SU-DHL-6 (cell line): ENCODE results near the gene RASGRP2.

ENCODE experiments used
- H2AFZ ChIP-seq: fragments of 200-600 bp; sonication (generic); 2 replicates; pipeline ENCODE4 v1.6.1; 2014; ENCODE audit warnings: low read depth, mild to moderate bottlenecking, moderate library complexity, mixed read lengths, antibody characterized with exemption, low read length; ENCODE audit not compliant: severe bottlenecking
- H3F3A ChIP-seq: fragments of 200-600 bp; shearing (Covaris generic); 2 replicates; pipeline ENCODE4 v1.6.0; 2016; ENCODE audit warnings: antibody characterized with exemption, mild to moderate bottlenecking; ENCODE audit not compliant: insufficient read depth
- H3K27ac ChIP-seq: fragments of 200-600 bp; sonication (generic); 2 replicates; pipeline ENCODE4 v1.5.1; 2016; ENCODE audit warnings: low read depth, mild to moderate bottlenecking, low read length, moderate library complexity, mixed read lengths
- H3K27me3 ChIP-seq: fragments of 200-600 bp; sonication (generic), shearing (Covaris generic); 2 replicates; pipeline ENCODE4 v1.6.0; 2014; ENCODE audit warnings: mild to moderate bottlenecking, low read length
- H3K36me3 ChIP-seq: fragments of 200-600 bp; sonication (generic); 2 replicates; pipeline ENCODE4 v1.6.1; 2014; ENCODE audit warnings: mild to moderate bottlenecking, low read length, mixed read lengths
- H3K4me2 ChIP-seq: fragments of 300-600, 200-600 bp; shearing (Covaris generic), sonication (generic); 2 replicates; pipeline ENCODE4 v1.6.0; 2014; ENCODE audit warnings: low read length, low read depth, mild to moderate bottlenecking; ENCODE audit not compliant: poor library complexity, severe bottlenecking
- H3K4me3 ChIP-seq: fragments of 200-600 bp; sonication (generic); 2 replicates; pipeline ENCODE4 v1.5.1; 2014; ENCODE audit warnings: antibody characterized with exemption, low read length, mild to moderate bottlenecking, mixed read lengths; ENCODE audit not compliant: insufficient read depth, poor library complexity, severe bottlenecking
- H3K79me2 ChIP-seq: fragments of 200-600 bp; sonication (generic); 2 replicates; pipeline ENCODE4 v1.6.1; 2014; ENCODE audit warnings: mild to moderate bottlenecking, low read length, moderate library complexity; ENCODE audit not compliant: insufficient read depth
- H3K9ac ChIP-seq: fragments of 200-600 bp; sonication (generic); 2 replicates; pipeline ENCODE4 v1.7.0; 2014; ENCODE audit warnings: mild to moderate bottlenecking, low read length
- H3K9me2 ChIP-seq: fragments of 200-600 bp; sonication (generic); replicated peaks from 2 replicates; pipeline ENCODE4 v1.6.1; 2014; ENCODE audit warnings: low read length; ENCODE audit not compliant: insufficient read depth
- H3K9me3 ChIP-seq: fragments of 200-600 bp; sonication (generic); 2 replicates; pipeline ENCODE4 v1.6.1; 2014; ENCODE audit warnings: low read length, mixed read lengths; ENCODE audit not compliant: insufficient read depth
- H4K20me1 ChIP-seq: fragments of 200-600 bp; sonication (generic); 2 replicates; pipeline ENCODE4 v1.6.1; 2014; ENCODE audit warnings: low read depth, mild to moderate bottlenecking, antibody characterized with exemption, low read length, moderate library complexity, mixed read lengths
- CTCF ChIP-seq: fragments of 200-600 bp; sonication (generic); IDR thresholded peaks from one replicate; pipeline ENCODE4 v1.5.1; 2017; ENCODE audit warnings: antibody characterized with exemption, mild to moderate bottlenecking, low read length, moderate library complexity; ENCODE audit not compliant: insufficient read depth, poor library complexity, severe bottlenecking
- EZH2phosphoT487 ChIP-seq: fragments of 200-600 bp; sonication (generic), shearing (Covaris generic); conservative IDR thresholded peaks from 2 replicates; pipeline ENCODE4 v1.6.1; 2018; ENCODE audit warnings: mild to moderate bottlenecking, antibody characterized with exemption, low read length, moderate library complexity, mixed read lengths

The RASGRP2 gene

GRCh38 chr11:64772303-64773018 lies 28.5 kb upstream of the RASGRP2 start:
- no peak overlapping the region for H3K9ac ChIP-seq
- peak overlapping the region; percentile 46 for H3K27ac ChIP-seq
- H3K27me3 ChIP-seq, result no peaks in the 10 kb centered on the region
- H3K4me2 ChIP-seq, result no peak overlapping the region
- H3K79me2 ChIP-seq, result peaks cover 64% of the 10 kb centered on the region
- peaks cover 66% of the 10 kb centered on the region for H3F3A ChIP-seq
- H3K9me3 ChIP-seq, result no peaks in the 10 kb centered on the region
- TF ChIP-seq EZH2phosphoT487 (no peak), CTCF (no peak)
- H3K9me2 ChIP-seq, result no peaks in the 10 kb centered on the region
- H3K4me3 ChIP-seq, result no peak overlapping the region
- no peak overlapping the region for H2AFZ ChIP-seq
- H4K20me1 ChIP-seq, result peaks cover 71% of the 10 kb centered on the region
- H3K36me3 ChIP-seq, result peaks cover 93% of the 10 kb centered on the region

- H4K20me1 ChIP-seq, result peaks cover 71% of the 10 kb centered on the region
- H3K36me3 ChIP-seq, result peaks cover 92% of the 10 kb centered on the region
- TF ChIP-seq CTCF (no peak), EZH2phosphoT487 (no peak)
- no peak overlapping the region for H3K9ac ChIP-seq
- H2AFZ ChIP-seq, result no peak overlapping the region
- H3K9me2 ChIP-seq, result no peaks in the 10 kb centered on the region
- no peak overlapping the region for H3K4me2 ChIP-seq
- H3F3A ChIP-seq, result peaks cover 66% of the 10 kb centered on the region
- peaks cover 58% of the 10 kb centered on the region for H3K79me2 ChIP-seq
- H3K9me3 ChIP-seq, result no peaks in the 10 kb centered on the region
- H3K4me3 ChIP-seq, result no peak overlapping the region
- H3K27ac ChIP-seq, result peak overlapping the region; percentile 46; the same call in 1 of the 2 replicates
- no peaks in the 10 kb centered on the region for H3K27me3 ChIP-seq
These were observed 27.9 kb upstream of the RASGRP2 start for GRCh38 chr11:64771861-64772260.

GRCh38 chr11:64770120-64770519 lies 26.2 kb upstream of the RASGRP2 start:
- Histone ChIP-seq H3K36me3 (peaks cover 74% of the 10 kb centered on the region), H3K9me2 (no peaks in the 10 kb centered on the region), H3K9ac (no peak overlapping the region), H3F3A (peaks cover 62% of the 10 kb centered on the region), H3K4me3 (no peak overlapping the region), H3K79me2 (peaks cover 41% of the 10 kb centered on the region), H4K20me1 (peaks cover 54% of the 10 kb centered on the region), H3K4me2 (no peak overlapping the region), H3K27ac (no peak overlapping the region), H3K9me3 (no peaks in the 10 kb centered on the region), H3K27me3 (no peaks in the 10 kb centered on the region), H2AFZ (no peak overlapping the region)
- TF ChIP-seq CTCF, result no peak
- no peak for TF ChIP-seq EZH2phosphoT487
